Erythroblast (primary cell): ENCODE data around the gene ACOX1.

ENCODE experiments used
- GATA1 ChIP-seq: IDR thresholded peaks from 2 replicates; pipeline ENCODE4 v1.6.1; 2011; ENCODE audit warnings: low read depth, mild to moderate bottlenecking, control low read depth, low read length, moderate library complexity
- POLR2A ChIP-seq: IDR thresholded peaks from 2 replicates; pipeline ENCODE4 v1.6.1; 2011; ENCODE audit warnings: mild to moderate bottlenecking, low read length

DNA sequence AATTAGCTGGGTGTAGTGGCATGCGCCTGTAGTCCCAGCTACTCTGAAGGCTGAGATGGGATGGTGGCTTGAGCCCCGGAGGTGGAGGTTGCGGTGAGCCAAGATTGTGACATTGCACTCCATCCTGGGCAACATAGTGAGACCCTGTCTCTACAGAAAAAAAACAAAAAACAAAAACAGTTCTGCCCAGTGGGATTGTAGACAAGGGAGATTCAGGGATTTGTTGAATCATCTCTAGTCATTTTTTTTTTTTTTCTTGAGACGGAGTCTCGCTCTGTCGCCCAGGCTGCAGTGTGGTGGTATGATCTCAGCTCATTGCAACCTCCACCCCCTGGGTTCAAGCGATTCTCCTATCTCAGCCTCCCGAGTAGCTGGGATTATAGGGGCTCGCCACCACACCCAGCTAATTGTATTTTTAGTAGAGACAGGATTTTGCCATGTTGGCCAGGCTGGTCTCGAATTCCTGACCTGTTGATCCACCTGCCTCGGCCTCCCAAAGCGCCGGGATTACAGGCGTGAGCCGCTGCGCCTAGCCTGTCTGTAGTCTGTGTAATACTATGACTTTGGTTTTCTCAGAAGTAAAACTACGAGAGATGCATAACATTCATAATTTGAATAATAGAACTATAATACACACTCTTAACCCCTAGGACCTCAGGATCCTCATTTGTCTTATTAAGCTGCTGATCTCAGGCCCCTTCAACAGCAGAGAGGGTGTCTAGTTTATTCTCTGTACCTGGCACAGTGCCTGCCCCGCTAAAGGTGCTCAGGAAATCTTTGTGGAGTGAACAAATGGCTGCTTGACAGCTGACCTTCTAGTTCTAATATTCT lies 1.4 kb upstream of the ACOX1 start:
- TF ChIP-seq POLR2A (no peak), GATA1 (no peak)
